PC-9 (cell line): ENCODE measurements around the gene SLC7A8. TPM values are rescaled to one million over a fixed set of nuclear protein-coding genes. Genes with fewer than 3 reads are reported as not detected.
A peak's percentile ranks its signal among the peaks of the same experiment; 100 is the strongest.

Experiments
- BruUV-seq: library from RNA; stranded (reverse); fragments of 400-500 nt; replicated peaks from 2 replicates; lab custom pipeline; 2021; lab: Mats Ljungman, UMichigan
- CTCF ChIA-PET: fragments of 300-600 bp; sonication (Branson Sonifier 250); formaldehyde crosslinking; loops from one replicate; lab custom pipeline; 2022; ENCODE audit warnings: antibody characterized with exemption; lab: Charles Lee
- POLR2A ChIA-PET: fragments of 300-600 bp; sonication (Branson Sonifier 250); formaldehyde crosslinking; loops from one replicate; lab custom pipeline; 2022; ENCODE audit warnings: antibody characterized with exemption; ENCODE audit not compliant: unreplicated experiment; lab: Charles Lee
- DNase-seq, 2 experiments: peaks; one replicate each; pipeline versions ENCODE4 v3.0.0 to v3.0.0-alpha.2; 2015 to 2022; ENCODE audit warnings: mixed read lengths in 1 of 2
- H2AFZ ChIP-seq: fragments of 200-600 bp; sonication (generic); 2 replicates; pipeline ENCODE4 v1.8.1; 2017; ENCODE audit warnings: antibody characterized with exemption
- H3F3A ChIP-seq: fragments of 200-600 bp; sonication (generic); 2 replicates; pipeline ENCODE4 v1.8.1; 2017; ENCODE audit warnings: antibody characterized with exemption, mild to moderate bottlenecking, low read depth; ENCODE audit not compliant: insufficient read depth
- H3K27ac ChIP-seq: fragments of 200-600 bp; sonication (generic); 2 replicates; pipeline ENCODE4 v1.6.1; 2016; ENCODE audit warnings: mixed run types
- H3K27me3 ChIP-seq: fragments of 200-600 bp; sonication (generic); 2 replicates; pipeline ENCODE4 v1.6.1; 2016; ENCODE audit warnings: low read depth, mixed run types; ENCODE audit not compliant: insufficient read depth
- H3K36me3 ChIP-seq: fragments of 200-600 bp; sonication (generic); 2 replicates; pipeline ENCODE4 v1.6.1; 2016; ENCODE audit warnings: low read depth, mixed run types
- H3K4me1 ChIP-seq: fragments of 200-600 bp; sonication (generic); replicated peaks from 2 replicates; pipeline ENCODE4 v1.6.1; 2016; ENCODE audit warnings: mixed run types; ENCODE audit not compliant: insufficient read depth
- H3K4me2 ChIP-seq: fragments of 200-600 bp; sonication (generic); 2 replicates; pipeline ENCODE4 v1.6.1; 2017; ENCODE audit warnings: mixed run types
- H3K4me3 ChIP-seq: fragments of 200-600 bp; sonication (generic); 2 replicates; pipeline ENCODE4 v1.6.1; 2016; ENCODE audit warnings: mixed run types
- H3K79me2 ChIP-seq: fragments of 200-600 bp; sonication (generic); 2 replicates; pipeline ENCODE4 v1.6.1; 2017; ENCODE audit warnings: low read depth, mixed run types
- H3K9me2 ChIP-seq: fragments of 200-600 bp; sonication (generic); 2 replicates; pipeline ENCODE4 v1.8.1; 2017; ENCODE audit warnings: mild to moderate bottlenecking; ENCODE audit not compliant: insufficient read depth
- H3K9me3 ChIP-seq: fragments of 200-600 bp; sonication (generic); 2 replicates; pipeline ENCODE4 v1.8.1; 2016; ENCODE audit warnings: low read depth; ENCODE audit not compliant: insufficient read depth
- H4K20me1 ChIP-seq: fragments of 200-600 bp; sonication (generic); 2 replicates; pipeline ENCODE4 v1.8.1; 2017; ENCODE audit not compliant: insufficient read depth
- CTCF ChIP-seq: fragments of 200-600 bp; sonication (generic); conservative IDR thresholded peaks from 2 replicates; pipeline ENCODE4 v1.6.1; 2017; ENCODE audit warnings: mixed run types, antibody characterized with exemption, mild to moderate bottlenecking, moderate library complexity
- EZH2 ChIP-seq: fragments of 200-600 bp; sonication (generic); IDR thresholded peaks from 2 replicates; pipeline ENCODE4 v1.8.0; 2017; ENCODE audit warnings: antibody characterized with exemption, low read depth
- intact Hi-C: fragments of 100-400 bp; cut with micrococcal nuclease; formaldehyde crosslinking; loops from one replicate; pipeline ENCODE4 v1.10.0; 2022; ENCODE audit not compliant: unreplicated experiment
- total RNA-seq: library from RNA; stranded (reverse); gene quantifications from 2 replicates; pipeline ENCODE4 v1.2.3, GENCODE V29; 2021

Gene SLC7A8
- total RNA-seq, 1 experiment from 2014 or later, result 3.6 TPM

DNA sequence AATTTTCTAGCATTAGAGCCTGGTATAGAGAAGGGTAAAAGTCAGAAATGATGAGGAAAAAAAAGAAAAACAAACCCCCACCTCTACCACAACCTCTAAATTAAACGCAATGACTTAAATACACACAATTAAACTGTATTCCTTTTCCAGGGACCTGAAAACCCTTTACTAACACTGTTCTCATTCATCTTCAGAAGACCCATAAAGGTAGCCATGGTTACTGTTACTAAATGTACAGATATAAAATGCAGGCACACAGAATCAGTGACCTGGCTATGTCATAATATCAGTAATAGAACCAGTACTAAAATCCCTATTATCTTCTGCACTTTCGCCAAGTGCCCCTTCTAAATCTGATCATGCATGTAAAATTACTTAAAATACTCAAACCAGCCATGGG, 89.9 kb downstream of the SLC7A8 start:
- CTCF ChIA-PET, result no interaction called here
- H3K4me1 ChIP-seq, result peaks cover 25% of the 10 kb centered on the region
- H3K27me3 ChIP-seq, result no peaks in the 10 kb centered on the region
- peak overlapping the region; percentile 98 for H3K4me3 ChIP-seq
- peaks cover 8% of the 10 kb centered on the region for H3F3A ChIP-seq
- H3K9me2 ChIP-seq, result no peaks in the 10 kb centered on the region
- H2AFZ ChIP-seq, result no peak overlapping the region
- H3K9me3 ChIP-seq, result no peaks in the 10 kb centered on the region
- POLR2A ChIA-PET, result no interaction called here
- TF ChIP-seq EZH2, result no peak
- TF ChIP-seq CTCF, result no peak
- H4K20me1 ChIP-seq, result peaks cover 12% of the 10 kb centered on the region
- H3K36me3 ChIP-seq, result peaks cover 47% of the 10 kb centered on the region; the same call in 1 of the 2 replicates
- H3K27ac ChIP-seq, result no peak overlapping the region
- H3K79me2 ChIP-seq, result peaks cover 74% of the 10 kb centered on the region
- no TSS peak for BruUV-seq
- peak overlapping the region; percentile 98 for H3K4me2 ChIP-seq
- DNase-seq, result no peak
- intact Hi-C loops, result no loop called here

DNA sequence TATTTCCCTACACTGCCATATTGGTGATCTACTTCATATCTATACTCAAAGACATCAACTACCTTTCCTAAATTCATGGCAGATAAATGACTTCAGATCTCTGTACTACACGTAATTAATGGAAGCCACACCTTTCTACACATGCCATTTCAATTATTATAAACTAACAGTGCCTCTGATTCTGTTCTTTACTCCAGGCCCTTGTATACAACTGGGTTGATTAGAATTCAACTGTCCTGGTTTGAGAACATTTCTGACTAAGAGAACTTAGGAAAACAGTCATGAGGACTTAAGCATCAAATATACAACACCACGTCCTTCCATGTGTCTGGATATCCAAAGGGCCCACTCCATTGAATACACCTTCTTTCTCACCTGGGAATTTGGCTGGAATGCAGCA, 90.4 kb downstream of the SLC7A8 start:
- Histone ChIP-seq H3K4me3 (peak overlapping the region; percentile 98; the same call in 1 of the 2 replicates), H2AFZ (no peak overlapping the region), H3F3A (peaks cover 8% of the 10 kb centered on the region), H3K4me1 (peaks cover 25% of the 10 kb centered on the region), H3K79me2 (peaks cover 72% of the 10 kb centered on the region), H3K9me2 (no peaks in the 10 kb centered on the region), H3K27me3 (no peaks in the 10 kb centered on the region), H3K9me3 (no peaks in the 10 kb centered on the region), H3K4me2 (peak overlapping the region; percentile 98), H4K20me1 (peaks cover 12% of the 10 kb centered on the region), H3K27ac (no peak overlapping the region), H3K36me3 (peaks cover 42% of the 10 kb centered on the region; the same call in 1 of the 2 replicates)
- no peak for DNase-seq
- TF ChIP-seq EZH2 (no peak), CTCF (no peak)
- intact Hi-C loops, result no loop called here
- ChIA-PET CTCF (no interaction called here), POLR2A (no interaction called here)
- no TSS peak for BruUV-seq

DNA sequence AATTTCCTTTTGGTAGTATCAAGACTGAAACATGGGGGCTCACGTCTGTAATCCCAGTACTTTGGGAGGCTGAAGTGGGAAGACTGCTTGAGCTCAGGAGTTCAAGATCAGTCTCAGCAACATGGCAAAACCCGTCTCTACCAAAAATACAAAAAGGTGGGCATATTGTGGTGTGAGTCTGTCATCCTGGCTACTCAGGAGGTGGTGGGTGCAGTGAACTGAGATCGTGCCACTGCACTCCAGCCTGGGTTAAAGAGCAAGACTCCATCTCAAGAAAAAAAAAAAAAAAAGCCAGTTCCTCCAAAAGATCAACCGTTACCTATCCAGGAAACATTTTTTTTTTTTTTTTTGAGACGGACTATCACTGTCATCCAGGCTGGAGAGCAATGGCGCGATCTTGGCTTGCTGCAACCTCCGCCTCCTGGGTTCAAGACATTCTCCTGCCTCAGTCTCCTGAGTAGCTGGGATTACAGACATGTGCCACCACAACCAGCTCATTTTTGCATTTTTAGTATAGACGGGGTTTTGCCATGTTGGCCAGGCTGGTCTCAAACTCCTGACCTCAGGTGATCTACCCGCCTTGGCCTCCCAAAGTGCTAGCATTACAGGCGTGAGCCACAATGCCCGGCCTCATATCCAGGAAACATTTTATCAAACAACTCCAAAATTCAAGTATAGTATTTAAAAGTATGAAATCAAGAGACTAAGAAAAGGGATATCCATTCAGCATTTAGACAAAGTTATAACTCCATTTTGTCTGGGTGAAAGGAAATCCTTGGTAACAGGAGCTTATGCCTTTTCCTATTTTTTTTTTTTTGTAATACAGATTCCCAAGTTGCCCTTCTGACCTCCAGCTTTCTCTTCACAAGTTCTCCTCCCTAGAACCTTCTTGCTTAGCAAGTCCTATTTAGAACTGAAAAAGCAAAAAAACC, 91.9 kb downstream of the SLC7A8 start:
- H3K36me3 ChIP-seq, result peaks cover 33% of the 10 kb centered on the region
- no peak overlapping the region for H3K4me2 ChIP-seq
- no peak for DNase-seq
- peaks cover 62% of the 10 kb centered on the region for H3K79me2 ChIP-seq
- no peaks in the 10 kb centered on the region for H3K9me3 ChIP-seq
- TF ChIP-seq EZH2 (no peak), CTCF (no peak)
- H3K9me2 ChIP-seq, result no peaks in the 10 kb centered on the region
- H3K4me3 ChIP-seq, result no peak overlapping the region
- peaks cover 12% of the 10 kb centered on the region for H4K20me1 ChIP-seq
- no peak overlapping the region for H3K27ac ChIP-seq
- no TSS peak for BruUV-seq
- POLR2A ChIA-PET, result interaction anchor here (0.6 kb wide), 1 partner anchor 209 kb away, joined by 3 read pairs; no protein-coding TSS in a partner anchor
- H3K27me3 ChIP-seq, result no peaks in the 10 kb centered on the region
- intact Hi-C loops, result no loop called here
- H3F3A ChIP-seq, result peaks cover 8% of the 10 kb centered on the region
- CTCF ChIA-PET, result no interaction called here
- H3K4me1 ChIP-seq, result peaks cover 14% of the 10 kb centered on the region
- no peak overlapping the region for H2AFZ ChIP-seq
